ENCODE measurements around the gene TMEM184A.
"Not testable (repeated sequence)": the region's sequence is repeated elsewhere in the genome, so short reads cannot be mapped to it uniquely, and the experiment has no call there.

TMEM184A gene

DNA sequence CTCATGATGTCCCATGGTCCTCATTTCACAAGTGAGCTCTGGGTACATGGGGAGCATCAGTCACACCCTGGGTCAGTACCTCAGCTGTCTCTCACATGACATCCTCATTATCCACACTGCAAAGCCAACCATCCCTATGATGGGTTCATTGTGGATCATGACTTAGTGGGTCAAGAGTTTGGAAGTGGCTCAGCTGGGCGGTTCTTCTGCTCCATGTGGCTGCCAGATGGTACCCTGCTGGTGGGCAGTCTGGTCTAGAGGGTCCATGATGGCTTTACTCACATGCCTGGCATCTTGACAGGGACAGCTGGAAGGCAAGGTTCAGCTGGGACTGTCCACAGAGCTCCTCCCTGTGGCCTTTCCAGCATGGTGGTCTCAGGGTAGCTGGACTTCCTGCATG is 33.0 kb upstream of the TMEM184A start:
- no peak for DNase-seq

DNA sequence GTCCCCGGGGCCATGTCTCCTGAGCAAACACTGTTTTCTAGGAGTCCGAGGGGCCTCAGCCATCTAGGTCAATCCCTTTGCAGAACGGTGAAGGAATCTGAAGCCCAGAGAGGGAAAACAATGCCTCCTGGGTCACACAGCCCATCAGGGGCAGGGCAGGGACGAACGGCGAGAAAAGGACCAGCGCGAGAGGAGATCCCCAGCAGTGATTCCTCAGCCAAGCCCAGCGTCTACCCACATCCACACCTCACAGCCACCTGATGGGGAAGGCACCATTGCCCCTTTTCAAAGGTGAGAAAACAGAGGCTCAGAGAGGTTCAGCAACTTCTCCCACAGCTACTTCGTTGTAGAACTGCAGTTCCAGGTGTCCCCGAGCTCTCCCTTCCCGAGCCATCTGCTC is 31.7 kb upstream of the TMEM184A start:
- no peak for DNase-seq

DNA sequence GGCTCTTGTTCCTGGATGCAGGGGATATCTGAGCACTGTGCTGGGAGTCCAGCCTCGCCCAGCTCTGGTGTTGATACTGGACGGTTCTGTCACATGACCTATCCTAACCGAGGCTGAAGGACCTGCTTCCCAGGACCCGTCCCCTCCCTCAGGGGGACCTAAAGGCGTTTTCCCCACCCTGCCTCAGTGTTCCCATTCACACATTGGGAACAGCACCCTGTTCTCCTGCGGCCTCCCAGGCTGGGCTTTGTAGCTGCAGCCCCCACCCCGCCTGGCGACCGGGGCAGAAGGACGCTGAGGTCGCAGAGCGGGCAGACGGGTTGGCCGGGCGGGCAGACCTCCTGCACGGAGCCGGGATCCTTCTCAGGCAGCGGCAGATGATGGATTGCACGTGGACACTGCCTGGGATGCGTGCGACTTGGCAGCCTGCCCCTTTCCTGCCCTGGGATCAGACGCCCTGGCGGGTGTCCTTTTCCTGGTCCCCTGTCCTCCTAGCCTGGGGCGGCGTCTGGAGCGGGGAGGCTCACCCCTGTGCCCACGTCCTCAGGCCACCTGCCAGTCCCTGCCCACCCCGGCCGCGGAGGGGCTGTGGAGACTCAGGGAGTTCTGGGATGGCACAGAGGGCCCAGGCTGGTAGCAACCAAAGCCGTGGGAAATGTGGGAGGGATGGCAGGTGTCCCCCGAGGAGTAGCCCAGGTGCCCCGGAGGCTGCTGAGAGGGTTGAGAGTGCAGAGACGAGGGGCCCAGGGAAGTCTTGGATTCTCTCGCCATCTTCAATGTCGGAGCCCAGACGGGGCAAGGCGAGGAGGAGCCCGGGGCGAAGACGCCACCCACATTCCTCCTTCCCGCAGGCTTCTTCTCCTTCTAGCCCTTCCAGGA is 31.1 kb upstream of the TMEM184A start:
- DNase-seq, result no peak

DNA sequence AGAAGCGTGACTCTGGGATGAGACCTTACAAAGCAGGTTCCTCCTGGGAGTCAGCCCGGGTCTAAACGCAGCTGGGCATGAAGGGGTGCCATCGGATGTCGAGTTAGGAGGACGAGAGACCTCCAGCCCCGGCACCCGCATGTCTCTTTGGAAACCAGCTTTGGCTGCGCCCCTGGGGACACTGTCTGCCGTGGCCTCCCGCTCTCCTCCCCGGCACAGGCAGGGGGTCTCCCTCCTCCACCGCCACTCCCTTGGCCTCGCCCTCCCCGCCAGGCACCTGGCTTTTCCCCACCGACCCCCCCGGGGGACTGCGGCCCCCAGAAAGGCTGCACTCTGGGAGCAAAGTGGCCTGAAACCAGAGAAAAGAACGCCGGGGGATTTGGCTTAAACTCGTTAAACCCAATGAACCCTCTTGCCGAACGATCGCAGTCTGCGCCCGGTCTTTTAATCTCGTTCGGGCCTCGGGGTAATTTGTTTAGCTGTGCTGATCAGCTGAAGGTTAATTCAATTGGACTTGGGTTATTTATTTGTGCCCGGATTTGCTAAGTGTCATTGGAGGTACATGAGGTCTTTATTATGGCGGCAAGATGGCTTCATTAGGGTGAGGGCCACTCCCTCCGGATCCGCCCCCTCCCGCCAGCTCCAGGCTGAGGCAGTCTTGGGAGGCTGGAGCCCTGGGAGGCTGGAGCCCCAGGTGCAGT is 30.3 kb upstream of the TMEM184A start:
- no peak for DNase-seq

DNA sequence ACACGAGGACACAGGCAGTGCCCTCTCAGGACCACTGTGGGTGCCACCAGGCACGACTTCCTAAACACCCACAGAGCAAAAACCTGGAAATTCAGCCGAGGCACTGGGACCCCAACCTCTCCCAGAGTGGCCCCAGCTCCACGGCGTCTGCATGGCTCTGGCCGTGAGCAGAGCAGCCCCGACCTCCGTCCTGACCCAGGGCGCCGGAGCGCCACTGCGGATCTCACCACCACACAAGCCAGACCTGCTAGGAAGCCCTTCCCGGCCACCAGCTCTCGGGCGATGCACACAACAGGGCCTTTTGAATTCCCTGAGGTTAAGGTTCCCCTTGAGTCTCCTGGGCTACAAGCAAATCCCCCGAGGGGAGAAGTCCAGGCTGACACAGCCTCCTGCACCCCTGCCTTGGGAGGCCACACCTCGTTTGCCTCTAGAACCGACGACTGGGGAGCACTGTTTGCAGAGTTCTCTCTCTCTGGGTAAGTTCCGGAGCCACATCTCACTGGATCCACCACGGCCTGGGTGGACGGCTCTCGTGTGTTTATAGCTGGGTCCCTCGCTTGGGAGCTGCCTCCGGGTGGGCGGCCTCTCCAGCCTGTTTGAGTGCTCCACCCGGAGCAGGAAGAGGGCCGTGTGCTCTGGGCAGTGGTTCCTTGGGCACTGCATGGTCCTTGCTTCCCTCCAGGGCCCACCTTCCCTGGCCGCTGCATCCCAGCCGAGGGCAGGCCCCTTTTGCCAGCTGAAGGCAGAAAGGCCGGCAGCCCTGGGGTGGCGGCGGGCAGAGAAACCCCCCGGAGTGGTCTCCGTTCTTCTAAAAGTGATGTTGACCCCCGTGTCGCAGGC is 29.4 kb upstream of the TMEM184A start:
- DNase-seq, result no peak

DNA sequence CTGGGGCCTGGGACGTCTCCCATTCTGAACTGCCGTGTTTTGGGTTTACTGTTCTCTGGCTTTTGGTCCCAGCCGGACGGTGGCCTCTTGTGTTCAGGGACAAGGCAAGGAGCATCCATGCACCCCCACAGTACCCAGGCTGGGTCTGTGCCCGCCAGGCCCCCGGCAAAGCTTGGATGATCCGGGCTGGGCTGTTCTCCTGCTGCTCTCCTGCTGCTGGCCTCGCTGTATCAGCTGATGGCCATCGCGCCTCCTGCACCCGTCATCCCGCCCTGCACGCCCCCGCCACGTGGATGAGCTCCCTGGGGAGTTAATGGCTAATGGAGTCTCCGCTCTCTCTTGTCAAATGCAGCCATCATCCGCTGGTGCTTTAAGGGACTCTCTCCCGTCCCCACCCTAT is 28.7 kb upstream of the TMEM184A start:
- no peak for DNase-seq

DNA sequence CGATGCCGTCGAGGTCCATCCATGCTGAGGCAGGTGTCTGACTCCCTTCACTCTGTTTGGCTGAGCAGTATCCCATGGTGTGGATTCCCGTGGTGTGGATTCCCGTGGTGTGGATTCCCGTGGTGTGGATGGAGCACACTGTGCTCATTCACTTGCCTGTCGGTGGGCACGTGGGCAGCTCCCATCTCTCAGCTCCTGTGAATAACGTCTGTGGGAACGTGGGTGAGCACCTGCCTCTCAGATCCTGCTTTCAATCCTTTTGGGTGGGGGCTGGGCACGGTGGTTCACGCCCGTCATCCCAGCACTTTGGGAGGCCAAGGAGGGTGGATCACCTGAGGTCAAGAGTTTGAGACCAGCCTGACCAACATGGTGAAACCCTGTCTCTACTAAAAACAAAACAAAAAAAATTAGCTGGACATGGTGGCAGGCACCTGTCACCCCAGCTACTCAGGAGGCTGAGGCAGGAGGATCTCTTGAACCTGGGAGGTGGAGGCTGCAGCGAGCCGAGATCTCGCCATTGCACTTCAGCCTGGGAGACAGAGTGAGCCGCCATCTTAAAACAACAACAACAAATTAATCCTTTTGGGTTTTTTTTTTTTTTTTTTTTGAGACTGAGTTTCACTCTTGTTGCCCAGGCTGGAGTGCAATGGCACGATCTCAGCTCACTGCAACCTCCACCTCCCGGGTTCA is 27.4 kb upstream of the TMEM184A start:
- DNase-seq, result not testable (repeated sequence)

DNA sequence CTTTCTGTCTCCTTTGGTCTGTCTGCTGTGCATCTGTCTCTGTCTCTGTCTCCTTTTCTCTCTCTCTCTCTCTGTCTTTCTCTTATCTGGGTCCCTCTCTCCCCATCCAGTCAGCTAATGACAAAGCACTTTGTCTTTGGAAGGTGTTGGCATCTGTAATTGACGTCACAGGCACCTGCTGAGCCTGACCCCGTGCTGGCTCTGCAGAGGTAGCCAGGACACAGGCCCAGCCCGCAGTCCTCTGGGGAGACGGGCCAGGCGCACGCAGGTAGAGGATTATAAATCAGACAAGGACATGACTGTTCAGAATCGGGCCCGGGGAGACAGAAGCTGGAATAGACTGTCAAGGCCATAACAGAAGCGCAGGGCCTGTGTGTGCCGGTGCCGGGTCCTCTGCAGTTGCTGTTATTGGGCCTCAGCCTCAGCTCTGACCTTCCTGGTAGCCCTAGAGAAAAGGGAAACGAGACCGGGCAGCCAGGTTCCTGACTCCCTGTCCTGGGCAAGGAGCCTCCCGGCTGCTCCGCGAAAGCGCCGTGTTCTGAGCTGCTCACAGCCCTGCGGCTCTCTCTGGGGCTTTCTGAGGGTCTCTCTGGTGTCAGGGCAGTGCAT is 24.5 kb upstream of the TMEM184A start:
- no peak for DNase-seq

DNA sequence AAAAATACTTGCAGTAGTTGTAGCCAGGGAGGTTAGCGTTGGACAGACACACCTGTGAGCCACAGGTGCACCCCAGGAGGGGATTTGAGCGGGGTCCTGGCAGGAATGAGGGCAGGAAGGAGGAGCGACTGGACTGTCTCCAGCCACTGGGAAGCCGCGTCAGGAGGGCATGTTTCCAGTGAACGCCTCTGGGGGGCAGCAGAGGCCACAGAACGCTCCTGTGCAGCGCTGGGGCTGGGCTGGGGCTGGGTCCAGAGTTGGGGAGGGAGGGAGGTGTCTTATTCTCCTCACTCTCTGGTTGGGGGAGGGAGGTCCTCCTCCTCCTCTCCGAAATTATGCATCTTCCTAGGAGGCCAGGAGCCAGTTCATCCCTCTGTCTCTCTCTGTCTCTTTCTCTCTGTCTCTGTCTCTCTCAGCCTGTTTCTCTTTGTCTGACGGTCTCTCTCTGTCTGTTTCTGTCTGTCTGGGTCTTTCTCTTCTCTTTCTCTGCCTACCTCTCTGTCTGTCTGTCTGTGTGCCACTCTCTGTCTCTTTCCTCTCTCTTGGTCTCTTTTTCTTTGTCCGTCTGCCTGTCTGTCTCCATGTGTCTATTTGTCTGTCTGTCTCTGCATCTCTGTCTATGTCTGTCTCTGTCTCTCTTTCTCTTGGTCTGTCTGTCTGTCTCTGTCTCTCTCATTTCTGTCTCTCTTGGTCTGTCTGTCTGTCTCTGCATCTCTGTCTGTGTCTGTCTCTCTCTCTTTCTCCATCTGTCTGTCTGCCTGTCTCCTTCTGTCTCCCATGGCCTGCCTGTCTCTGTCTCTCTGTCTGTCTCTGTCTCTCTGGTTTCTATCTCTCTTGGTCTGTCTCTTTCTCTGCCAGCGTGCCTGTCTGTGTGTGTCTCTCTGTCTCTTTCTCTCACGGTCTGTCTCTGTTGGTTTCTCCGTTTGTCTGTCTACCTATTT is 23.7 kb upstream of the TMEM184A start:
- peak in 4 of 5 donors; percentile 51 to 62 (median 59) for DNase-seq

DNA sequence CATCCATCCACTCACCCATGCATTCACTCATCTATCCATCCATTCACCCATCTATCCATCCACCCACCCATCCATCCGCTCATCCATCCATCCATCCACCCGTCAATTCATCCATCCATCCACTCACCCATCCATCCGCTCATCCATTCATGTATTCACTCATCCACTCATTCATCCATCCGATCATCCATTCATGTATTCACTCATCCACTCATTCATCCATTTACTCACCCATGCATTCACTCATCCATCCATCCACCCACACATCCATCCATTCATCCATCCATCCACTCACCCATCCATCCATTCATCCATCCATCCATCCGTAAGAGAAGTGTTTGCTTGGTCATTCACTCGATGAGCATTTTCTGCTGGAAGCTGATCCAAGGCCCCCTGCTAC is 22.5 kb upstream of the TMEM184A start:
- no peak for DNase-seq

DNA sequence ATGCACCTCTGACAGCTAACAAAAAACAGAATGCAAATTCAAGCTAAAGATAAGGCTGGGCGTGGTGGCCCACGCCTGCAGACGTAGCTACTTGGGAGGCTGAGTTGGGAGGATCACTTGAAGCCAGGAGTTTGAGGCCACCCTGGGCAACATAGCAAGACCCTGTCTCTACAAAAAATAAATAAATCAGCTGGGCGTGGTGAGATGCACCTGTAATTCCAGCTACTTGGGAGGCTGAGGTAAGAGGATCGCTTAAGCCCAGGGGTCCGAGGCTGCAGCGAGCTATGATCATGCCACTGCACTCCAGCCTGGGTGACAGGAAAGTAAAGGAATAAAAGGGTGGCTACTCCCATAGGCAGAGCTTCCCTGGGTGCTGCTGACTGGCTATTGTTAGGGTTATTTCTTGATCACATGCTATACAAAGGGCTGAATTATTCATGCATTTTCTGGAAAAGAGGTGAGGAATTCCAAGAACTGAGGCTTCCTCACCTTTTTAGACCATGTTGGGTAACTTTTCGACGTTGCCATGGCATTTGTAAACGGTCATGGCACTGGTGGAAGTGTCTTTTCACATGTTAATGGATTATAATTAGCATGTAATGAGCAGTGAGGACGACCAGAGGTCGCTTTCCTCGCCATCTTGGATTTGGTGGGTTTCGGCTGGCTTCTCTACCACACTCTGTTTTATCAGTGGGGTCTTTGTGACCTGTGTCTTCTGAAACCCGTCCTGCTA is 20.7 kb upstream of the TMEM184A start:
- no peak for DNase-seq

DNA sequence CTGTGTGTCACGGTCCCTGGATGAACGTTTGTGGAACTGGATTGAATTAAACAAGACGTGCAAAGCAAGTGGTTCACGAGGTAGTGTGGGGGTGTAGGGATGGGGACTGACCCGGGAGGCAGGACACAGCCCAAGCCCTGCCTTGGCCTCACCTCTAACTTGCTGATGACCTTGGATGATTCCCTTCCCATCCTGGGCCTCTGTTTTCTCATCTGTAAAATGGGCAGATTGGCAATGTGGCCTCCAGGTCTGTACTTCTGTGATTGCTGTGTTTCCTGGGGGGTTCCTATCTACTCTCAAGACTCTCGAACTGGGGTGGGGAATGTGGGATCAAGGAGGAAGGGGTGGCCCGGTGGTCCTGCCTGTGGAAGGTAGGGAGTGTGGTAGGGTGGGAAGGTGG is 19.8 kb upstream of the TMEM184A start:
- no peak for DNase-seq

DNA sequence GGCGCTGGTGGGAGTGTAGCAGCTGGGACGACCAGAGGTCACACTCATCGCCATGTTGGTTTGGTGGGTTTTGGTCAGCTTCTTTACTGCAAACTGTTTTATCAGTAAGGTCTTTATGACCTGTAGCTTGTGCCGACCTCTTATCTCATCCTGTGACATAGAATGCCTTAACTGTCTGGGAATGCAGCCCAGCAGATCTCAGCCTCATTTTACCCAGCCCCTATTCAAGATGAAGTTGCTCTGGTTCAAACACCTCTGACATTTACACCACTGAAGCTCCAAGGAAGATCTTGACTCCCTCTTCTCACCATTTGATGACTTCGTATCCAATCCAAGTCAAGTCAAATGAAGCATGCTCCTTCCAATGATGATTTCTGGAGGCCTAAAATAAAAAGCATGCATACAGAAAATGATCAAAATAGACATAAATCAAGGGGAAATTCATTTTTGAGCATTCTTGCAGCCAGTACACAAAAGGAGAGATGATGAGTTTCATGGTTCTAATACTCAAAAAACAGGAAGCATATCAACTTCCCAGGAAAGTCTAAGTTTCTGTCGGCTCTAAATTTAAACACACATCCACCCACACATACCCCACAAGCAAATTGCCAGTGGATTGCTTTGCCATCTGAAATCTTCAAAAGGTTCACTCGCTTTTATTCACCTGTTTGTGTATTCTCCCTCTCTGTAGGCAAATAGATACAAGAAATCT is 16.3 kb upstream of the TMEM184A start:
- no peak for DNase-seq

DNA sequence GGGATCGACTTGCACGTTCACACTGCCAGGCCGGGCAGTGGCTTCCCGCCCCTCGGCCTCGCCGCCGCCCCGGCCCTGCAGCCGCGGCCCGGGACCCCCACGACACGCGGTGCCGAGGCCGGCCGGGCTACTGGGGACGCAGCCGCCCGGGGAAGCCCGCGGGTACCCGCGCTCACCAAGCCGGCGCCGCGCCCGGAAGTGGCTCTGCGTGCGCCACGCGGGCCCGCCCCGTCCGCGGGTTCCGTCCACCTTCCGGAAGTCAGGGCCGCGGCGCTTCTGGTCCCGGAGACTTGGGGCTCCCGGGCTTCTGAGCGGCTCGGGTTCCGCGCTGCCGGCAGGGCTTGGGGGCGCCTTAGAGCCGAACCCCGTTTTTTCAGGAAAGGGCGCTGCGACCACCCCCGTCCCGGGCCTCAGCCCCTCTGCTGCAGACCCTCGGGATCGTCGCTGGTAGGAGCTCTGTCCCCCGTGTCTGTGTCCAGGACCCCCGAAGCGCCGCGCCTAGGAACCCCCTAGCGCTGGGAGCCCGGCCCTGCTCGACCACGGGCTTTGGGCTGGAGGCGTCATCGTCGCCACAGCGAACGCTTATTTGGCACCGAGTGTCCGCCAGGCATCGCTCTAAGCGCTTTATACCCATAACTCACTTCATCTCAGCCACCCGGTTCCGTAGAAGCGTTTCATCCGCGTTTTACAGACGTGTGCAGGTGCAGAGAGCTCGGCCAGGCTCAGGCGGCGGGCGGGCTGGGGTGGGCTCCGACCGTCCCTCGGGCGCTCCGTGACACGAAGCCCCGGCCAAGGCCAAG is 14.0 kb upstream of the TMEM184A start, which contains the start of gene PSMG3:
Gene PSMG3, minus strand, starts transcription at position 200 of the 800 bp plus-strand sequence. CDS start 693 bp downstream, outside the sequence.
- DNase-seq, result peak; percentile 69 to 92 (median 77)

DNA sequence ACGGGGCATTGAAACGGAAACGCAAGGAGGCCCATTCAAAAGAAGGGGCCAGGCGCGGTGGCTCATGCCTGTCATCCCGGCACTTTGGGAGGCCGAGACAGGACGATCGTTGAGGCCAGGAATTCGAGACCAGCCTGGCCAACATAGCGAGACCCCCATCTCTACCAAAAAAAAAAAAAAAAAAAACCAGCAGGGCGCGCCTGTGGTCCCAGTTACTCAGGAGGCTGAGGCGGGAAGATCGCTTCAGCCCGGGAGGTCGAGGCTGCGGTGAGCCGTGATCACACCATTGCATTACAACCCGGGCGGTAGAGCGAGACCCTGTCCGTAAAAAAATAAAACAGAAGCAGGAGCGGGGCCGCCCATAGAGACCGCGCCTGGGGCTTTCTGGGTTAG is 13.4 kb upstream of the TMEM184A start:
- DNase-seq, result no peak

DNA sequence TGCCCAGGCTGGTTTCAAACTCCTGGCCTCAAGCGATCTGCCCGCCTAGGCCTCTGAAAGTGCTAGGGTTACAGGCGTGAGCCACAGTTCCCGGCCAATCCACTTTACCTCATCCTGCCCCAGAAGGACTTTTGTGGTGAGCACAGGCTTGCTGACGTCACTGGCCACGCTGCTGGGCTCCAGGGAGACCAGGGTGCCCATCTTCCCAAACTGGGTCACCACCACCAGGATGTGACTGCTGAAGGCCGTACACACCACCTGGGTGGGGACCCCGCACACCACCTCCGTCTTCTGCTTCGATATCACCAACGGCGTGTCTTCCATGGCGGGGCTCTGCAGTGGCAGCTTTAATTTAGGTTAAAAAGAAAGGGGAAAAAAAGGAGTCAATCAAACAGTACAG is 13.0 kb upstream of the TMEM184A start:
- peak in 1 of 5 donors; percentile 41 for DNase-seq

DNA sequence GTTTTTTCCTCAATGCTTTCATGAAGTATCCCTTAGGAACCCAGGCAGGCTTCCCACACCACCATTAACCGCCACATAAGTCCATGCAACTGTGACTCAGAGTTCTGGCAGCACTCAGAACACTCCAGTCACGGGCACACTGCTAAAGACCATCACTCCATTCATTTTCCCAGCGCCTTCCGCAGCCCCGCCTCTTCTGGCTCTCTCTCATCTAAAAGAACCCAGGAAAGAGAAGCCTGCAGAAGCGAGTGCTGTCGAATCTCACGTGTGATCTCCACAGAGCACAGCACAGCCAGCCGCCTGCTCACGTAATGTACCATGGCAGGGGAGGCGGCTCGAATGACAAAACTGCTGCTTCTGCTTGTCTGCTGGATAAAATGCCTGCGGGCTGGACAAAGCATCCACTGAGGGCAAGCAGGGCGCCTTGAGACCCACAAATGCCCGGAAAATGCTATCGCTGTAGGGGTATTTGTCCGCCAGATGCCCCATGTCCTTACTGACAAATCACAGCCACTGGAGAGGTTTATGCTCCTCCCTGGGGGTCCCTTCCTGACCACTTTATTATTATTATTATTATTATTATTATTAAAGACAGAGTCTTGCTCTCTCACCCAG is 12.0 kb upstream of the TMEM184A start:
- DNase-seq, result no peak
